Activated CD8-positive, alpha-beta T cell treated with anti-CD3 and anti-CD28 coated beads for 36 hours (primary cell): ENCODE results near the gene SMIM31. TPM values are rescaled to one million over a fixed set of nuclear protein-coding genes. Genes with fewer than 3 reads are reported as not detected.

Source experiments
- ATAC-seq: fragments of 200-7000 bp; cut with Tn5 transposase; one replicate; pipeline ENCODE4 v1.10.0; 2021; ENCODE audit warnings: mild to moderate bottlenecking, moderate library complexity
- CTCF ChIA-PET: fragments of 350-600 bp; sonication (Branson Sonifier 250); formaldehyde crosslinking; loops from one replicate; lab custom pipeline; 2021; ENCODE audit warnings: antibody characterized with exemption; lab: Charles Lee
- POLR2A ChIA-PET: fragments of 350-600 bp; sonication (Branson Sonifier 250); formaldehyde crosslinking; loops from one replicate; lab custom pipeline; 2021; ENCODE audit warnings: antibody characterized with exemption; lab: Charles Lee
- DNase-seq: peaks from one replicate; pipeline ENCODE4 v3.0.0-alpha.2; 2020
- H3K27ac Mint-ChIP-seq: one replicate; pipeline ENCODE4 v1.8.0; 2021; ENCODE audit warnings: mild to moderate bottlenecking, mixed read lengths
- H3K27me3 Mint-ChIP-seq: one replicate; pipeline ENCODE4 v1.8.0; 2021; ENCODE audit warnings: mixed read lengths
- H3K36me3 Mint-ChIP-seq: one replicate; pipeline ENCODE4 v1.8.0; 2021; ENCODE audit warnings: low read depth, mixed read lengths
- H3K4me1 Mint-ChIP-seq: one replicate; pipeline ENCODE4 v1.8.0; 2021; ENCODE audit warnings: low read depth, mixed read lengths
- H3K4me3 Mint-ChIP-seq: one replicate; pipeline ENCODE4 v1.8.0; 2021; ENCODE audit warnings: mild to moderate bottlenecking, moderate library complexity, mixed read lengths
- H3K9me3 Mint-ChIP-seq: one replicate; pipeline ENCODE4 v1.8.0; 2021; ENCODE audit warnings: mixed read lengths
- CTCF ChIP-seq: fragments of 200-600 bp; IDR thresholded peaks from one replicate; pipeline ENCODE4 v1.8.0; 2022; ENCODE audit warnings: antibody characterized with exemption, mild to moderate bottlenecking
- intact Hi-C: fragments of 100-400 bp; cut with micrococcal nuclease; formaldehyde crosslinking; loops from one replicate; pipeline ENCODE4 v1.10.0; 2022
- total RNA-seq, 2 experiments: library from RNA; stranded (reverse); gene quantifications; one replicate each; pipeline ENCODE4 v1.2.3, GENCODE V29; 2021

The SMIM31 gene
- total RNA-seq, result not detected

GRCh38 chr4:164753873-164754488 is at the start of gene SMIM31:
Gene SMIM31 (plus strand): TSS chr4:164754131. CDS start chr4:164770444, 16,313 bp downstream.
- intact Hi-C loops, result no loop called here
- DNase-seq (no peak), ATAC-seq (no peak)
- Mint-ChIP-seq H3K4me3 (no peak within 1 kb of the TSS), H3K27ac (no peak within 1 kb of the TSS), H3K9me3 (peaks cover 11% of the 10 kb centered on the region), H3K27me3 (peaks cover 1% of the 10 kb centered on the region), H3K36me3 (no peaks in the 10 kb centered on the region), H3K4me1 (no peaks in the 10 kb centered on the region)
- TF ChIP-seq CTCF, result no peak
- POLR2A ChIA-PET, result no interaction called here
- CTCF ChIA-PET, result no interaction called here

- intact Hi-C loops, result no loop called here
- Mint-ChIP-seq H3K36me3 (no peaks in the 10 kb centered on the region), H3K27ac (no peak overlapping the region), H3K9me3 (no peaks in the 10 kb centered on the region), H3K4me3 (no peak overlapping the region), H3K27me3 (peaks cover 3% of the 10 kb centered on the region), H3K4me1 (no peaks in the 10 kb centered on the region)
- POLR2A ChIA-PET, result no interaction called here
- ATAC-seq (no peak), DNase-seq (no peak)
- no peak for TF ChIP-seq CTCF
- CTCF ChIA-PET, result no interaction called here
These were observed 47.3 kb upstream of the SMIM31 start for GRCh38 chr4:164706675-164707074.

- H3K4me3 Mint-ChIP-seq, result no peak overlapping the region
These were observed 37.0 kb upstream of the SMIM31 start for GRCh38 chr4:164716901-164717300.

GRCh38 chr4:164718827-164719226 is 35.1 kb upstream of the SMIM31 start:
- CTCF ChIA-PET, result interaction anchor here (4.7 kb wide), 1 partner anchor 12 kb away, joined by 31 read pairs; no protein-coding TSS in a partner anchor
- no peak for TF ChIP-seq CTCF
- peaks cover 4% of the 10 kb centered on the region for H3K27me3 Mint-ChIP-seq

More at GRCh38 chr4:164716901-164717300, 37.0 kb upstream of the SMIM31 start:
- Mint-ChIP-seq H3K4me1 (no peaks in the 10 kb centered on the region), H3K27ac (no peak overlapping the region), H3K27me3 (peaks cover 3% of the 10 kb centered on the region), H3K36me3 (no peaks in the 10 kb centered on the region), H3K9me3 (no peaks in the 10 kb centered on the region)
- CTCF ChIA-PET, result interaction anchor here (3.1 kb wide), 1 partner anchor 14 kb away, joined by 14 read pairs; no protein-coding TSS in a partner anchor
- POLR2A ChIA-PET, result no interaction called here
- no peak for DNase-seq
- intact Hi-C loops, result no loop called here
- no peak for TF ChIP-seq CTCF
- ATAC-seq, result no peak

GRCh38 chr4:164725066-164725465 is 28.9 kb upstream of the SMIM31 start:
- H3K4me1 Mint-ChIP-seq, result no peaks in the 10 kb centered on the region
- no peak overlapping the region for H3K4me3 Mint-ChIP-seq
- H3K27ac Mint-ChIP-seq, result no peak overlapping the region
- ATAC-seq (no peak), DNase-seq (no peak)
- ChIA-PET CTCF (no interaction called here), POLR2A (no interaction called here)
- no peaks in the 10 kb centered on the region for H3K36me3 Mint-ChIP-seq
- peaks cover 7% of the 10 kb centered on the region for H3K27me3 Mint-ChIP-seq
- intact Hi-C loops, result no loop called here
- no peak for TF ChIP-seq CTCF
- H3K9me3 Mint-ChIP-seq, result no peaks in the 10 kb centered on the region

More at GRCh38 chr4:164718827-164719226, 35.1 kb upstream of the SMIM31 start:
- H3K36me3 Mint-ChIP-seq, result no peaks in the 10 kb centered on the region
- H3K4me3 Mint-ChIP-seq, result no peak overlapping the region
- no peak for DNase-seq
- H3K4me1 Mint-ChIP-seq, result no peaks in the 10 kb centered on the region
- H3K27ac Mint-ChIP-seq, result no peak overlapping the region
- intact Hi-C loops, result no loop called here
- H3K9me3 Mint-ChIP-seq, result no peaks in the 10 kb centered on the region
- ATAC-seq, result no peak
- POLR2A ChIA-PET, result no interaction called here
